ENCODE measurements around the gene PLCG2. TPM values are rescaled to one million over a fixed set of nuclear protein-coding genes. Genes with fewer than 3 reads are reported as not detected.

The PLCG2 gene
- polyA plus RNA-seq, 1 donor from 2014 or later, result not detected

DNA sequence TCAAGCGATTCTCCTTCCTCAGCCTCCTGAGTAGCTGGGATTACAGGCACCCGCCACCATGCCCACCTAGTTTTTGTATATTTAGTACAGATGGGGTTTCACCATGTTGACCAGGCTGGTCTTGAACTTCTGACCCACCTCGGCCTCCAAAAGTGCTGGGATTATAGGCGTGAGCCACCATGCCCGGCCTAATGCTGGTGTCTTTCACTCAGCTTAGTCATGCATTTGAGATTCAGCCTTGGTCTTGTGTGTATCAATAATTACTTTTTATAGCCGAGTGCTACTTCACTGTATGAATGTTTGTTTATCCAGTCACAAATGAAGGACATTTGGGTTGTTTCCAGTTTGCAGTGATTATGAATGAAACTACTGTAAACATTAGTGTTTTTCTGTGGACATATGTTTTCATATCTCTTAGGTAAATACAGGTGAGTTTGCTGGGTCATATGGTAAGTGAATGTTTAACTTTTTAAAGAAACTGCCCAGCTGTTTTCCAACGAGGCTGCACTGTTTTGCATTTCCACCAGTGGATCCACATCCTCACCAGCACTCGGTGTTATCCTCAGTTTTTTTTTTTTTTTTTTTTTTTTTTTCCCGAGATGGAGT is 11.0 kb upstream of the PLCG2 start:
- H3K4me2 ChIP-seq (ENCODE audit: low read length), result no peak overlapping the region
- H3K4me3 ChIP-seq (ENCODE audit: low read length), result no peak overlapping the region
- no peaks in the 10 kb centered on the region for H3K79me2 ChIP-seq (replicated peaks; ENCODE audit: insufficient read depth, low read length)
- no peaks in the 10 kb centered on the region for H3F3A ChIP-seq (ENCODE audit: insufficient read depth, low read length, poor library complexity, severe bottlenecking)
- H2AFZ ChIP-seq (ENCODE audit: low read depth, low read length), result no peak overlapping the region
- no peaks in the 10 kb centered on the region for H3K36me3 ChIP-seq (ENCODE audit: insufficient read depth, low read length)
- H4K20me1 ChIP-seq (ENCODE audit: insufficient read depth), result no peaks in the 10 kb centered on the region
- H3K27ac ChIP-seq (ENCODE audit: low read length), result no peak overlapping the region
- no peaks in the 10 kb centered on the region for H3K9me3 ChIP-seq (ENCODE audit: low read length)
- H3K9ac ChIP-seq (ENCODE audit: low read length), result no peak overlapping the region
- TF ChIP-seq, protein P1, sequence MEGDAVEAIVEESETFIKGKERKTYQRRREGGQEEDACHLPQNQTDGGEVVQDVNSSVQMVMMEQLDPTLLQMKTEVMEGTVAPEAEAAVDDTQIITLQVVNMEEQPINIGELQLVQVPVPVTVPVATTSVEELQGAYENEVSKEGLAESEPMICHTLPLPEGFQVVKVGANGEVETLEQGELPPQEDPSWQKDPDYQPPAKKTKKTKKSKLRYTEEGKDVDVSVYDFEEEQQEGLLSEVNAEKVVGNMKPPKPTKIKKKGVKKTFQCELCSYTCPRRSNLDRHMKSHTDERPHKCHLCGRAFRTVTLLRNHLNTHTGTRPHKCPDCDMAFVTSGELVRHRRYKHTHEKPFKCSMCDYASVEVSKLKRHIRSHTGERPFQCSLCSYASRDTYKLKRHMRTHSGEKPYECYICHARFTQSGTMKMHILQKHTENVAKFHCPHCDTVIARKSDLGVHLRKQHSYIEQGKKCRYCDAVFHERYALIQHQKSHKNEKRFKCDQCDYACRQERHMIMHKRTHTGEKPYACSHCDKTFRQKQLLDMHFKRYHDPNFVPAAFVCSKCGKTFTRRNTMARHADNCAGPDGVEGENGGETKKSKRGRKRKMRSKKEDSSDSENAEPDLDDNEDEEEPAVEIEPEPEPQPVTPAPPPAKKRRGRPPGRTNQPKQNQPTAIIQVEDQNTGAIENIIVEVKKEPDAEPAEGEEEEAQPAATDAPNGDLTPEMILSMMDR (IDR thresholded peaks at IDR 0.05; ENCODE audit: poor library complexity, severe bottlenecking), result no peak
- TF ChIP-seq SMC3 (conservative IDR thresholded peaks at IDR 0.05; ENCODE audit: poor library complexity) (no peak), MXI1 (conservative IDR thresholded peaks at IDR 0.05; ENCODE audit: poor library complexity, severe bottlenecking) (no peak), RAD21 (conservative IDR thresholded peaks at IDR 0.05) (no peak), EZH2 (IDR thresholded peaks at IDR 0.05; ENCODE audit: borderline replicate concordance, insufficient read depth, low read length, poor library complexity, severe bottlenecking) (no peak), POLR2AphosphoS5 (IDR thresholded peaks at IDR 0.05) (no peak), TAF1 (IDR thresholded peaks at IDR 0.05; ENCODE audit: low read depth) (no peak)
- TF ChIP-seq, protein P2, sequence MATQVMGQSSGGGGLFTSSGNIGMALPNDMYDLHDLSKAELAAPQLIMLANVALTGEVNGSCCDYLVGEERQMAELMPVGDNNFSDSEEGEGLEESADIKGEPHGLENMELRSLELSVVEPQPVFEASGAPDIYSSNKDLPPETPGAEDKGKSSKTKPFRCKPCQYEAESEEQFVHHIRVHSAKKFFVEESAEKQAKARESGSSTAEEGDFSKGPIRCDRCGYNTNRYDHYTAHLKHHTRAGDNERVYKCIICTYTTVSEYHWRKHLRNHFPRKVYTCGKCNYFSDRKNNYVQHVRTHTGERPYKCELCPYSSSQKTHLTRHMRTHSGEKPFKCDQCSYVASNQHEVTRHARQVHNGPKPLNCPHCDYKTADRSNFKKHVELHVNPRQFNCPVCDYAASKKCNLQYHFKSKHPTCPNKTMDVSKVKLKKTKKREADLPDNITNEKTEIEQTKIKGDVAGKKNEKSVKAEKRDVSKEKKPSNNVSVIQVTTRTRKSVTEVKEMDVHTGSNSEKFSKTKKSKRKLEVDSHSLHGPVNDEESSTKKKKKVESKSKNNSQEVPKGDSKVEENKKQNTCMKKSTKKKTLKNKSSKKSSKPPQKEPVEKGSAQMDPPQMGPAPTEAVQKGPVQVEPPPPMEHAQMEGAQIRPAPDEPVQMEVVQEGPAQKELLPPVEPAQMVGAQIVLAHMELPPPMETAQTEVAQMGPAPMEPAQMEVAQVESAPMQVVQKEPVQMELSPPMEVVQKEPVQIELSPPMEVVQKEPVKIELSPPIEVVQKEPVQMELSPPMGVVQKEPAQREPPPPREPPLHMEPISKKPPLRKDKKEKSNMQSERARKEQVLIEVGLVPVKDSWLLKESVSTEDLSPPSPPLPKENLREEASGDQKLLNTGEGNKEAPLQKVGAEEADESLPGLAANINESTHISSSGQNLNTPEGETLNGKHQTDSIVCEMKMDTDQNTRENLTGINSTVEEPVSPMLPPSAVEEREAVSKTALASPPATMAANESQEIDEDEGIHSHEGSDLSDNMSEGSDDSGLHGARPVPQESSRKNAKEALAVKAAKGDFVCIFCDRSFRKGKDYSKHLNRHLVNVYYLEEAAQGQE (IDR thresholded peaks at IDR 0.05; ENCODE audit: borderline replicate concordance), result no peak
- H3K27me3 ChIP-seq (ENCODE audit: insufficient read depth, low read depth, low read length), result no peaks in the 10 kb centered on the region
- no peaks in the 10 kb centered on the region for H3K9me2 ChIP-seq (ENCODE audit: insufficient read depth, low read length)

DNA sequence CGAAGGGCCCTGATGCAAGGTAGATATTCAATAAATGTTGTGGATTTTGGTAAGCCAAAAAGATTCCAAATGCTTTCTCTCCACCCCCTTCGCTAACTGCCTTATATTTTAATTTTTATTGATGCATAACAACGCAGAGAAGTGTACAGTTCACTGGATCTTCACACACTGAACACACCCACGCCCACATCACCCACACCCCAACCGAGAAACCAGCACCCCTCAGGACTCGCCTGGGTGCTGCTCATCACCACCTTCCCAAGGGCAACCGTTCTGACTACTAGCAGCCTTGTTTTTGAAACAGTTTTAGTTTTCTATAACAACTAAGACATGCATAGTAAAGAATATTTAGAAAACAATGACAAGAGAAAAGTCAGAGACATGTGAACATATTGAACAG is 9.1 kb upstream of the PLCG2 start:
- no peak overlapping the region for H3K4me3 ChIP-seq (ENCODE audit: low read length)
- H3K27me3 ChIP-seq (ENCODE audit: insufficient read depth, low read depth, low read length), result no peaks in the 10 kb centered on the region
- H3K9ac ChIP-seq (ENCODE audit: low read length), result no peak overlapping the region
- no peaks in the 10 kb centered on the region for H4K20me1 ChIP-seq (ENCODE audit: insufficient read depth)
- TF ChIP-seq, protein P1 (IDR thresholded peaks at IDR 0.05; ENCODE audit: poor library complexity, severe bottlenecking), result no peak
- TF ChIP-seq POLR2AphosphoS5 (IDR thresholded peaks at IDR 0.05) (no peak), TAF1 (IDR thresholded peaks at IDR 0.05; ENCODE audit: low read depth) (no peak), SMC3 (conservative IDR thresholded peaks at IDR 0.05; ENCODE audit: poor library complexity) (no peak), MXI1 (conservative IDR thresholded peaks at IDR 0.05; ENCODE audit: poor library complexity, severe bottlenecking) (no peak), EZH2 (IDR thresholded peaks at IDR 0.05; ENCODE audit: borderline replicate concordance, insufficient read depth, low read length, poor library complexity, severe bottlenecking) (no peak), RAD21 (conservative IDR thresholded peaks at IDR 0.05) (no peak), EP300 (conservative IDR thresholded peaks at IDR 0.05; ENCODE audit: poor library complexity, severe bottlenecking) (no peak)
- TF ChIP-seq, protein P2 (IDR thresholded peaks at IDR 0.05; ENCODE audit: borderline replicate concordance), result no peak
- H3K27ac ChIP-seq (ENCODE audit: low read length), result no peak overlapping the region
- no peaks in the 10 kb centered on the region for H3F3A ChIP-seq (ENCODE audit: insufficient read depth, low read length, poor library complexity, severe bottlenecking)
- H3K79me2 ChIP-seq (replicated peaks; ENCODE audit: insufficient read depth, low read length), result no peaks in the 10 kb centered on the region
- no peaks in the 10 kb centered on the region for H3K36me3 ChIP-seq (ENCODE audit: insufficient read depth, low read length)
- no peaks in the 10 kb centered on the region for H3K9me2 ChIP-seq (ENCODE audit: insufficient read depth, low read length)
- H3K4me2 ChIP-seq (ENCODE audit: low read length), result no peak overlapping the region
- H3K9me3 ChIP-seq (ENCODE audit: low read length), result no peaks in the 10 kb centered on the region
- H2AFZ ChIP-seq (ENCODE audit: low read depth, low read length), result no peak overlapping the region
